ENCODE results near the gene STPG3. TPM values are rescaled to one million over a fixed set of nuclear protein-coding genes. Genes with fewer than 3 reads are reported as not detected.

STPG3 gene
- total RNA-seq, 1 donor from 2014 or later, result not detected

DNA sequence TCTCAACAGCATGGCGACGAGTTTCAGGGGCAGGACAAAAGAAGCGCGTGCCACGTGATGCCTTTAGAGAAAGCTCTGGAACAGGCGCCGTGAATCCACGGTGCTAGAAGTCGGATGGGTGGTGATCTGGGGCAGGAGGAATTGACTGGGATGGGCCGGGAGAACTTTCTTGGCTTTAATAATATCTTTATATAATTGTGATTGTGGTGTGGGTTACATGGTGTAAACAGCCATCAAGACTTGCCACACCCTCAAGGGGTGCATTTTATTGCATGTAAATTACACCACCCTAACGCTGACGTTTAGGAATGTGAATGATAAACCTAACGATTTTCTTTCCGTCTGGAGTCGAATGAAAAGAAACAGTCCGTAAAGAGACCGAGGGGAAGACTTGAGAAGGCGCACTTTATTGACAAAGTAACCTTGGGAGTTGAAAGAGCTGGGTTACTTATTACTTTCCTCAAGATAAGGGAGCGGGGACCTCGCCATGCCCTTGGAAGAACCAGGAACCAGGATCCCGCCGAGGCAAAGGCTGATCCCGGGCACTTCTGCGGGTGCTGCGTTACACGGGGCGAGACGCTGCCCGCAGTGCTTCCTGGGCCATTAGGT lies 42.5 kb downstream of the STPG3 start:
- intact Hi-C loops (cut with DNase I), result no loop called here
- ATAC-seq, result no peak
- DNase-seq (ENCODE audit: low spot score), result no peak

- ATAC-seq, result peak; percentile 21
- intact Hi-C loops (cut with DNase I), result no loop called here
Observed at GRCh38 chr9:137294091-137294680, 43.1 kb downstream of the STPG3 start.

GRCh38 chr9:137294681-137295237 lies 43.7 kb downstream of the STPG3 start:
- ATAC-seq, result no peak
- intact Hi-C loops (cut with DNase I), result no loop called here
- no peak for DNase-seq (ENCODE audit: low spot score)

More at GRCh38 chr9:137294091-137294680, 43.1 kb downstream of the STPG3 start:
- DNase-seq (ENCODE audit: low spot score), result no peak

DNA sequence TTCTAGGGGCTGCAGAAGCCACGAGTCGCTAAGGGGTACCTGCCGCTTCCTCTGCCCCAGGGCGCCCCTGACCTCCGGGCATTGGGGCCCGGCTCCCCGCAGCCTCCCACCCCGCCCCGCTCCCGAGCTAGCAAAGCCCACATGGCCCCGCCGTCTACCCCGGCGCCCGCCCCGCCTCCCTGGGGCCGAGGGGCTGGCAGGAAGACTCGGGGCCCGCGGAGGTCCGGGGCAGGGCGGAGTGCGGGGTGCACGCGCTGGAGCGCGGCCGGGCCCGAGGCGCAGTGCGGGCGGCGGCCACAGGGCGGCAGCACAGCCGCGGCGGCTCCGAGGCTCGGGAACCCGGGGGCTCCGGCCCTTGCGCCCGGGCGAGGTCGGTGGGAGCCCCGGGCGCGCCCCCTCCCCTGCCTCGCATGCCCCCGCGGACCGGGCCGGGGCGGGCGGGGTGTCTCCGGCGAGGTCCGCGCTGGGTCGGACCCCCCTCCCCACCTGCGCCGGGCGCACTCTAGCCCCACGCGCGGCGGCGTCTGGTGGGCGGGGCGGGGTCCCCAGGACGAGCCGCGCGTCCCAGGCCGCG lies 44.2 kb downstream of the STPG3 start:
- intact Hi-C loops (cut with DNase I), result no loop called here
- ATAC-seq (no peak), DNase-seq (ENCODE audit: low spot score) (no peak)

GRCh38 chr9:137295849-137296669 lies 45.0 kb downstream of the STPG3 start:
- ATAC-seq (peak; percentile 4), DNase-seq (ENCODE audit: low spot score) (no peak)
- intact Hi-C loops (cut with DNase I), result no loop called here

DNA sequence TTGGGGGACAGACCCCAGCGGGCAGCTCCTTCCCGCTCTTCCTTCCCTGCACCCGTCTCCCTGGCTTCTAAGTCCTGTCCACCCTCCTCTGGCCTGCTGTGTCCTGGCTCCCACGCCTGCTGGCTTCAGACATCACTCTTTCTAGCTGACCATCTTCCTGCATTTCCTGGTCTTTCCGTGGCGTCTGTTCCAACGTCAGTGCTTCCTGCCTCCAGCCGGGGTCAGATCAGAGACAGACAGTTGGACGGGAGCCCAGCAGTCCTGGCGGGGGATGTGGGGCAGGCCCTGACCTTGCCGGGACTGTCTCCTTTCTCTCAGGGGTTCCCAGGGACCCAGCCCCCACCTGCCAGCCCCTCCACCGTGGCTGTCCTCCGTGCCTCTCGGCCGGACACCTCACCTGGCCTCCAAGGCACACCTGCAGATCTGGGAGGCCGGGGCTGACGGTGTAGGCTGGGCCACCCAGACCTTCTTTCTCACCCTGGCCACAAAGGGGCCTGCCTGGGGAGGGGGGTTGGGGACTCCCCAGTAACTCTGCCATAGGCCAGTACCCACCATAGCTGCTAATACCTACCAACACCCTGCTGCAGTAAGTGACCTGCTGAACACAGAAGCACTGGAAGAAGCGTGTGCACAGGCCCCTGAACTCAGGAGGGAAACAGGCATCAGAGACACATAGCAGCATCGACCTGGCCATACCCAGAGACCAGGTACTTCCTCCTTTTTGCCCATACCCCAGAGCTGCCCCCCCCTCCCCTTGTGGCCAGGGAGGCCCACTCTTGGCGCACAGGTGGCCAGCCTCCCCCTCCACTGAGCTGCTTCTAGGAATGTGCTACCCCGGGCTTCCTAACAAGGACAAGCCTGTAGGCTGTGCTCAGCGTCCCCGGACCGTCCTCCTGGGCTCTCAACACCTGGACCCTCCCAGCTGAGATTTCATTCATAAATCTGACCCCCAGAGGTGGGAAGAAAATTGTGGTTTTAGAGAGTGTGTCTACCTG lies 45.9 kb downstream of the STPG3 start:
- intact Hi-C loops (cut with DNase I), result no loop called here
- ATAC-seq (peak; percentile 11), DNase-seq (ENCODE audit: low spot score) (no peak)

- ATAC-seq (no peak), DNase-seq (ENCODE audit: low spot score) (no peak)
- intact Hi-C loops (cut with DNase I), result no loop called here
Observed at GRCh38 chr9:137297966-137298365, 46.9 kb downstream of the STPG3 start.

DNA sequence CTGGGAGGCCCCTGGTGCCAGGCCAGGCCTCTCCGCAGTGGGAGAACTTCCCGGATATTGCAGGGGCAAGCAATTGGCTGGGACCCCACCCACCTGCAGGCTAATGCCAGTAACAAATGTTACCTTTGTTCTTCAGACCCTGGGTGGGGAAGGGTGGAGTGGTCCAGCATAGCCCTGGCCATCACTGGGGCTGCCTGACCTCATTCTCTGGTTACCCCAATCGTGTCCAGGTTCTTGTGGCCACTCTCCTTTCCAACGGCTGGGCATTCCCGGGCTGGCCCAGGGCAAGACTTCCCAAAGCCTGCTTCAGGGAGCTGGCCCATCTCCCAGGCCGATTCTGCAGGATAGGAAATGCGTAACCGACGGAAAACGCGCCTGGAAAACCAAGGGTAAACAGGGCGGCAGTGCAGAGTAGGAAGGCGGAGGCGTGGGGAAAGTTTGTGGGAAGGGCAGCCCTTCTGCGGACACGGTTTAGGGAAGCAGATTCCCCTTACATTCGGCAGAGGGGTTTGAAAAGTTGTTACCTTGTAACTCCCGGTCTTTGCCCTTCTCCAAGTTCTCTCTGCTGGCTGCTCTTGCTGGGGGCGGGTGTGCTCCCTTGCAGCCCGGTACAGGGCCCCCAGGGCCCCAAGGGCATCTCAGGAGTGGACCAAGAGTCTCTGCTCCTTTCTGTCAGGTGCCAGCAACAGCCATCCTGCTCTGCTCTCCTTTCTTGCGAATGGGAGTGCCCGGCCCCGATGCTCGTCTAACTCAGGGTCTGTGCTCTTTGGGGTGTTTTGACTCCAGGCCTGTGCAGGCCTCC lies 47.5 kb downstream of the STPG3 start:
- DNase-seq (ENCODE audit: low spot score) (no peak), ATAC-seq (no peak)
- intact Hi-C loops (cut with DNase I), result no loop called here

DNA sequence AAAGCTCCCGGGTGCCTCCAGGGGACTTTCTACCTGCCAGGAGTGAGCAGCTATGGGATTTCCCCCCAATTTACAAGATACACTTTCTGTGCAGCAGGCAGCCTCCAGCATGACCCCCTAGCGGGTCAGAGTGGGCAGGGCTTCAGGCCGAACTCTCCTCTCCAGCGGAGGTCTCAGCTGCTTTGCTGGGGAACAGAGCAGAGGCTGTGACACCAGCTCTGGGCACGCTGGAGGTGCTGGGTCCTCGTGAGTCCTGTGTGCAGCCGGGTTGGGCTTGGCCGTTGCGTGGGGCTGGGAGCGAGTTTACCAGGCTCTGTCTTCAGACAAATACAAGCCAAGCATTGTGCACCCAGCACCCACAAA lies 48.1 kb downstream of the STPG3 start:
- no peak for ATAC-seq
- intact Hi-C loops (cut with DNase I), result no loop called here
- DNase-seq (ENCODE audit: low spot score), result no peak

DNA sequence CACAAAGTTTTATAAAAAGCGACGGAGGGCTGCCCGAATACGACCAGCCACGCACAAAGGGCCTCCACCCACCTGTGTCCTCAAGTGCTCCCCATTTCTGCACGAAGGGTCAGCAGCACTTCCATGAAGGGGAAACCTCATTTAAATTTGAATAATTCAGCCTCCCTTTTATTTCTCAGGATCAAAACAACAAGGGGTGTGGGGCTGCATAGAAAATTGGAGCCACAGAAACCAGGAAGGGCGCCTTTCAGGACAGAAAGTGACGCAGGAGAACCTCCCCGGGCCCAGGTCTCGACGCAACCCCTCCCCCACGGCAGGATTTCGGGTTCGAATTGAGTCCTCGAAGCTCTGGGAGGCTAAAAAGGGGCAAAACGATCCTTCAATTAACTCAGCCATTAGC lies 48.9 kb downstream of the STPG3 start:
- ATAC-seq (no peak), DNase-seq (ENCODE audit: low spot score) (no peak)
- intact Hi-C loops (cut with DNase I), result loop anchor here (5.0 kb wide), 1 partner anchor 107 kb away; no protein-coding TSS in a partner anchor

- intact Hi-C loops (cut with DNase I), result loop anchor here (5.0 kb wide), 1 partner anchor 107 kb away; no protein-coding TSS in a partner anchor
- ATAC-seq, result no peak
- no peak for DNase-seq (ENCODE audit: low spot score)
Observed at GRCh38 chr9:137300567-137301080, 49.5 kb downstream of the STPG3 start.

GRCh38 chr9:137301081-137301947 lies 50.2 kb downstream of the STPG3 start:
- no peak for ATAC-seq
- intact Hi-C loops (cut with DNase I), result loop anchor here (5.0 kb wide), 1 partner anchor 106 kb away; no protein-coding TSS in a partner anchor
- no peak for DNase-seq (ENCODE audit: low spot score)

DNA sequence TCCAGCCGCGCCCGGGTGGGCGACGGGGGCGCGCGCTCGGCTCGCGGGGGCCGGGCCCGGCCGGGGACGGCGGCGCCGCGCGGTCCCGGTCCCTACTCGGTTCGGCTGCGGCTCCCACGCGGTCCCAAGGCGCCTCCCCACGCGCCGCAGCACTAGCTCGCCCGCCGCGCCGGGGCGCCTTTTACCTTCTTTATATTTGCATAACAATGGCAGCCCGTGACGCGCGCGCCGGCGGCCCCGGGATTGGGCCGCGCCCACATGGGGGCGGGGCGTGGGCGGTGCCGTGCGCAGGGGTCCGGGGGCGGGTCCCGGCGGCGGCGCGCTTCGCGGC lies 51.0 kb downstream of the STPG3 start, which contains the start of gene NRARP:
TSS of gene NRARP (minus strand) at position 154 of the 331 bp plus-strand sequence. CDS start 343 bp downstream, outside the sequence.
- peak; percentile 89 for DNase-seq (ENCODE audit: low spot score)
- ATAC-seq, result peak; percentile 58
- intact Hi-C loops (cut with DNase I), result loop anchor here (5.0 kb wide), 1 partner anchor 105 kb away; no protein-coding TSS in a partner anchor

GRCh38 chr9:137302449-137303150 lies 51.5 kb downstream of the STPG3 start:
- DNase-seq (ENCODE audit: low spot score), result no peak
- no peak for ATAC-seq
- intact Hi-C loops (cut with DNase I), result loop anchor here (5.0 kb wide), 1 partner anchor 105 kb away; no protein-coding TSS in a partner anchor

All from sciatic nerve (tissue), 2 donors.